H9 (cell line): ENCODE measurements around the gene PLGRKT. TPM values are rescaled to one million over a fixed set of nuclear protein-coding genes. Genes with fewer than 3 reads are reported as not detected.

Experiments used
- DNase-seq: peaks from one replicate; pipeline ENCODE4 v3.0.0-alpha.2; 2017
- H2AFZ ChIP-seq: one replicate; pipeline ENCODE4 v1.6.1; 2013; ENCODE audit warnings: mild to moderate bottlenecking, low read length, control low read depth, moderate library complexity
- H2AK5ac ChIP-seq: 2 replicates; pipeline ENCODE4 v1.6.1; 2013; ENCODE audit warnings: low read length, control low read depth, mixed read lengths; ENCODE audit not compliant: insufficient read length
- H2BK120ac ChIP-seq: one replicate; pipeline ENCODE4 v1.6.1; 2013; ENCODE audit warnings: low read depth, mild to moderate bottlenecking, low read length, control low read depth, inconsistent platforms; ENCODE audit not compliant: poor library complexity, severe bottlenecking
- H2BK12ac ChIP-seq: 2 replicates; pipeline ENCODE4 v1.6.1; 2013; ENCODE audit warnings: low read length, control low read depth, mixed read lengths, low read depth; ENCODE audit not compliant: insufficient read length
- H2BK15ac ChIP-seq: 2 replicates; pipeline ENCODE4 v1.6.1; 2013; ENCODE audit warnings: low read depth, low read length, control low read depth
- H2BK20ac ChIP-seq: one replicate; pipeline ENCODE4 v1.6.1; 2013; ENCODE audit warnings: low read depth, mild to moderate bottlenecking, low read length, control low read depth, inconsistent platforms; ENCODE audit not compliant: poor library complexity, severe bottlenecking
- H2BK5ac ChIP-seq: 2 replicates; pipeline ENCODE4 v1.6.1; 2013; ENCODE audit warnings: low read length, control low read depth, mixed read lengths; ENCODE audit not compliant: insufficient read length
- H3K14ac ChIP-seq: 2 replicates; pipeline ENCODE4 v1.6.1; 2013; ENCODE audit warnings: low read length, control low read depth; ENCODE audit not compliant: insufficient read depth
- H3K18ac ChIP-seq: 2 replicates; pipeline ENCODE4 v1.6.1; 2013; ENCODE audit warnings: low read depth, mild to moderate bottlenecking, mixed read lengths, low read length, control low read depth; ENCODE audit not compliant: insufficient read length
- H3K23ac ChIP-seq: 2 replicates; pipeline ENCODE4 v1.6.1; 2013; ENCODE audit warnings: low read length, control low read depth, mixed read lengths, low read depth; ENCODE audit not compliant: insufficient read length
- H3K23me2 ChIP-seq: 2 replicates; pipeline ENCODE4 v1.6.1; 2013; ENCODE audit warnings: low read depth, mild to moderate bottlenecking, mixed read lengths, low read length, control low read depth; ENCODE audit not compliant: insufficient read length, poor library complexity, severe bottlenecking
- H3K27ac ChIP-seq: 2 replicates; pipeline ENCODE4 v1.5.1; 2013; ENCODE audit warnings: low read length, control low read depth, mixed read lengths, low read depth; ENCODE audit not compliant: insufficient read length
- H3K27me3 ChIP-seq: 2 replicates; pipeline ENCODE4 v1.6.1; 2013; ENCODE audit warnings: low read length, control low read depth, inconsistent platforms; ENCODE audit not compliant: insufficient read depth
- H3K4ac ChIP-seq: 2 replicates; pipeline ENCODE4 v1.6.1; 2013; ENCODE audit warnings: low read depth, mild to moderate bottlenecking, control low read depth, inconsistent platforms, low read length, moderate library complexity
- H3K4me1 ChIP-seq: 2 replicates; pipeline ENCODE4 v1.6.1; 2013; ENCODE audit warnings: low read length, control low read depth, inconsistent platforms; ENCODE audit not compliant: insufficient read depth
- H3K4me2 ChIP-seq: 2 replicates; pipeline ENCODE4 v1.6.1; 2013; ENCODE audit warnings: low read length, control low read depth, mixed read lengths; ENCODE audit not compliant: insufficient read length, insufficient read depth
- H3K56ac ChIP-seq: 2 replicates; pipeline ENCODE4 v1.6.1; 2013; ENCODE audit warnings: low read depth, mild to moderate bottlenecking, mixed read lengths, low read length, control low read depth; ENCODE audit not compliant: insufficient read length
- H3K79me1 ChIP-seq: 2 replicates; pipeline ENCODE4 v1.6.1; 2013; ENCODE audit warnings: low read depth, mild to moderate bottlenecking, moderate library complexity, low read length, control low read depth, inconsistent platforms; ENCODE audit not compliant: insufficient read depth, poor library complexity, severe bottlenecking
- H3K79me2 ChIP-seq: 2 replicates; pipeline ENCODE4 v1.6.1; 2013; ENCODE audit warnings: low read length, control low read depth, inconsistent platforms; ENCODE audit not compliant: insufficient read depth
- H3K9ac ChIP-seq: 2 replicates; pipeline ENCODE4 v1.6.1; 2013; ENCODE audit warnings: low read length, control low read depth, mixed read lengths; ENCODE audit not compliant: insufficient read length; ENCODE audit errors: extremely low read depth
- H3K9me3 ChIP-seq: one replicate; pipeline ENCODE4 v1.6.1; 2013; ENCODE audit warnings: low read depth, low read length, inconsistent platforms; ENCODE audit not compliant: control insufficient read depth
- H3T11ph ChIP-seq: one replicate; pipeline ENCODE4 v1.6.1; 2013; ENCODE audit warnings: mild to moderate bottlenecking, low read length, control low read depth, inconsistent platforms
- H4K20me1 ChIP-seq: one replicate; pipeline ENCODE4 v1.6.1; 2013; ENCODE audit not compliant: control insufficient read depth, insufficient read length, insufficient read depth
- H4K5ac ChIP-seq: 2 replicates; pipeline ENCODE4 v1.6.1; 2013; ENCODE audit warnings: low read depth, mild to moderate bottlenecking, mixed read lengths, low read length, control low read depth; ENCODE audit not compliant: insufficient read length
- H4K8ac ChIP-seq: replicated peaks from 2 replicates; pipeline ENCODE4 v1.6.1; 2013; ENCODE audit warnings: low read length, control low read depth, mixed read lengths, low read depth; ENCODE audit not compliant: insufficient read length
- H4K91ac ChIP-seq: 2 replicates; pipeline ENCODE4 v1.6.1; 2013; ENCODE audit warnings: low read depth, mild to moderate bottlenecking, moderate library complexity, mixed read lengths, low read length, control low read depth; ENCODE audit not compliant: insufficient read length
- H3K27ac Mint-ChIP-seq, 3 experiments: 2 replicates in 2 of 3; 3 replicates in 1 of 3; pipeline ENCODE4 v1.8.0; 2020 to 2021; ENCODE audit warnings: mixed read lengths in 3 of 3, mild to moderate bottlenecking in 1 of 3, moderate library complexity in 1 of 3
- H3K27me3 Mint-ChIP-seq: 2 replicates; pipeline ENCODE4 v1.8.0; 2021; ENCODE audit warnings: low read depth, mild to moderate bottlenecking, moderate library complexity, mixed read lengths
- H3K36me3 Mint-ChIP-seq, 3 experiments: 2 replicates in 2 of 3; 3 replicates in 1 of 3; pipeline ENCODE4 v1.8.0; 2020 to 2021; ENCODE audit warnings: low read depth in 3 of 3, mixed read lengths in 3 of 3; ENCODE audit not compliant: insufficient read depth in 1 of 3
- H3K4me1 Mint-ChIP-seq, 2 experiments: 2 replicates each; pipeline ENCODE4 v1.8.0; 2020; ENCODE audit warnings: mixed read lengths in 2 of 2
- H3K4me3 Mint-ChIP-seq, 2 experiments: 2 replicates in 1 of 2; 3 replicates in 1 of 2; pipeline ENCODE4 v1.8.0; 2020 to 2021; ENCODE audit warnings: mild to moderate bottlenecking in 2 of 2, mixed read lengths in 2 of 2, moderate library complexity in 1 of 2
- H3K9me3 Mint-ChIP-seq, 2 experiments: 2 replicates in 1 of 2; 3 replicates in 1 of 2; pipeline ENCODE4 v1.8.0; 2020; ENCODE audit warnings: mild to moderate bottlenecking in 2 of 2, mixed read lengths in 2 of 2, moderate library complexity in 1 of 2
- WGBS: extraction: QIAGEN DNeasy Blood & Tissue Kit; methylation state at CpG from one replicate; pipeline ENCODE4 v1.1.7; 2013; ENCODE audit warnings: missing lambda C conversion rate, low lambda C conversion rate, mixed read lengths; ENCODE audit not compliant: insufficient read length; ENCODE audit errors: extremely low coverage; 5-methylcytosine and 5-hydroxymethylcytosine counted together
- total RNA-seq: library from RNA; stranded (reverse); gene quantifications from 2 replicates; pipeline ENCODE4 v1.2.1, GENCODE V29; 2021
- TF ChIP-seq, protein P1 (sequence below): fragments of 200-600 bp; sonication (generic); conservative IDR thresholded peaks from 3 replicates; pipeline ENCODE4 v1.8.0; 2021; ENCODE audit warnings: antibody characterized with exemption, mild to moderate bottlenecking

Gene PLGRKT
- total RNA-seq, 1 experiment from 2014 or later, result 19.6 TPM

DNA sequence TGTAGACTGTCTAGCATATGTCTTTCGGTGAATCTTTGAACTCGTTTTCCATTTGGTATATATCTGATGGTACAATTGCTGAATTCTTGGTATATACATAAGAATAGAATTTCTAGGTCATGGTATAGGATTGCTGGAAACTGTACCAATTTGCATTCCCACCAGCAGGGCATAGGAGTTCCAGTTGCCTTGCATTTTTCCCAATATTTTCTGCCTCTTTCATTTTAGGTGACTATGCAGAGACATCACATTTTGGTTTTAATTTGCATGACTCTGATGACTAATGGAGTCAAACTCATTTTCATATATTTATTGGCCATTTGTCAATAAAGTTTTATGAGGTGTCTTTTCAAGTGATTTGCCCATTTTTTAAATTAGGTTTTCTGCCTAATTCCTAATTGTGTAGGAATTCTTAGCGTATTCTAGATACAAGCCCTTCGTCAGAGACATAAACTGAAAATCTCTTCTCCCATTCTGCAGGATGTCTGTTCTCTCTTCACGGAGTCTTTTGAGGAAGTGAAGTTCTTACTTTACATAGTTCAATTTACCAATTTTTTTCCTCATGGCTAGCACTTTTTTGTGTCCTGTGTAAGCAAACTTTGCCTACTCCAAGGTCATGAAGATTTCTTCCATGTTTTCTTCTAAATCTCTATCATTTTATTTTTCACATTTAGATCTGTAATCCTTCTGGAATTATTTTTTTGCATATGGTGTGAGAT is 43.8 kb upstream of the PLGRKT start:
- peaks cover 6 to 7% of the 10 kb centered on the region in 2 experiments for H3K4me1 Mint-ChIP-seq
- Histone ChIP-seq H2BK12ac (no peak overlapping the region), H2BK5ac (no peak overlapping the region), H3K79me1 (no peaks in the 10 kb centered on the region), H3K56ac (no peak overlapping the region), H3T11ph (no peak overlapping the region), H3K23ac (no peak overlapping the region), H3K27me3 (no peaks in the 10 kb centered on the region), H3K4me2 (no peak overlapping the region), H2BK120ac (no peak overlapping the region), H4K5ac (no peak overlapping the region), H3K4me1 (no peaks in the 10 kb centered on the region), H2AFZ (no peak overlapping the region), H2BK20ac (no peak overlapping the region), H4K91ac (no peak overlapping the region), H3K79me2 (no peaks in the 10 kb centered on the region), H3K23me2 (no peaks in the 10 kb centered on the region), H4K20me1 (no peaks in the 10 kb centered on the region), H3K4ac (no peak overlapping the region), H3K27ac (no peak overlapping the region), H2BK15ac (no peak overlapping the region), H3K14ac (no peak overlapping the region), H3K9ac (no peak overlapping the region), H3K9me3 (no peaks in the 10 kb centered on the region), H2AK5ac (no peak overlapping the region), H3K18ac (no peak overlapping the region), H4K8ac (no peak overlapping the region)
- H3K36me3 Mint-ChIP-seq, result peaks cover 2 to 8% (median 4%) of the 10 kb centered on the region in 3 experiments; a peak in 3 of 7 replicates
- WGBS, result no CpG with 5 or more reads among the region's 5 CpGs
- peaks cover 10 to 11% of the 10 kb centered on the region in 2 experiments for H3K9me3 Mint-ChIP-seq
- TF ChIP-seq, protein P1, sequence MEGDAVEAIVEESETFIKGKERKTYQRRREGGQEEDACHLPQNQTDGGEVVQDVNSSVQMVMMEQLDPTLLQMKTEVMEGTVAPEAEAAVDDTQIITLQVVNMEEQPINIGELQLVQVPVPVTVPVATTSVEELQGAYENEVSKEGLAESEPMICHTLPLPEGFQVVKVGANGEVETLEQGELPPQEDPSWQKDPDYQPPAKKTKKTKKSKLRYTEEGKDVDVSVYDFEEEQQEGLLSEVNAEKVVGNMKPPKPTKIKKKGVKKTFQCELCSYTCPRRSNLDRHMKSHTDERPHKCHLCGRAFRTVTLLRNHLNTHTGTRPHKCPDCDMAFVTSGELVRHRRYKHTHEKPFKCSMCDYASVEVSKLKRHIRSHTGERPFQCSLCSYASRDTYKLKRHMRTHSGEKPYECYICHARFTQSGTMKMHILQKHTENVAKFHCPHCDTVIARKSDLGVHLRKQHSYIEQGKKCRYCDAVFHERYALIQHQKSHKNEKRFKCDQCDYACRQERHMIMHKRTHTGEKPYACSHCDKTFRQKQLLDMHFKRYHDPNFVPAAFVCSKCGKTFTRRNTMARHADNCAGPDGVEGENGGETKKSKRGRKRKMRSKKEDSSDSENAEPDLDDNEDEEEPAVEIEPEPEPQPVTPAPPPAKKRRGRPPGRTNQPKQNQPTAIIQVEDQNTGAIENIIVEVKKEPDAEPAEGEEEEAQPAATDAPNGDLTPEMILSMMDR, result no peak; the same call in 2 of the 3 replicates
- no peak for DNase-seq
- H3K27me3 Mint-ChIP-seq, result peaks cover 2% of the 10 kb centered on the region; the same call in 1 of the 2 replicates
- H3K27ac Mint-ChIP-seq, result no peak overlapping the region
- H3K4me3 Mint-ChIP-seq, result no peak overlapping the region
